Cardiac muscle cell (in vitro differentiated cells and primary cell): ENCODE data around the gene LAD1. TPM values are rescaled to one million over a fixed set of nuclear protein-coding genes. Genes with fewer than 3 reads are reported as not detected.

Source experiments
- DNase-seq, 2 donors: peaks; one replicate each; pipeline versions ENCODE4 v3.0.0 to v3.0.0-alpha.2; 2010 to 2017; ENCODE audit warnings: low read depth in 1 of 2, low spot score in 1 of 2
- H3K27ac ChIP-seq: fragments of 200-600 bp; sonication (generic); 2 replicates; pipeline ENCODE4 v1.5.1; 2016
- H3K27me3 ChIP-seq: fragments of 200-600 bp; sonication (generic); 2 replicates; pipeline ENCODE4 v1.6.0; 2016; ENCODE audit warnings: control low read depth
- H3K36me3 ChIP-seq: fragments of 200-600 bp; sonication (generic); 2 replicates; pipeline ENCODE4 v1.5.1; 2016; ENCODE audit warnings: control low read depth
- H3K4me1 ChIP-seq: fragments of 200-600 bp; sonication (generic); 2 replicates; pipeline ENCODE4 v1.8.1; 2017; ENCODE audit warnings: low read depth, mild to moderate bottlenecking, mixed run types
- H3K4me3 ChIP-seq: fragments of 200-600 bp; sonication (generic); 2 replicates; pipeline ENCODE4 v1.5.1; 2016; ENCODE audit warnings: mild to moderate bottlenecking
- H3K9me3 ChIP-seq: fragments of 200-600 bp; sonication (generic); 2 replicates; pipeline ENCODE4 v1.5.1; 2017; ENCODE audit warnings: low read depth, mild to moderate bottlenecking, control low read depth
- CTCF ChIP-seq: IDR thresholded peaks from 2 replicates; pipeline ENCODE4 v1.5.1; 2012; ENCODE audit warnings: low read depth, mild to moderate bottlenecking, low read length
- polyA plus RNA-seq: library from polyadenylated mRNA; unstranded; fragments of >200 nt; fragmentation: Nextera tagmentation; extraction: Ambion mirVana; gene quantifications from 2 replicates; pipeline ENCODE4 v1.2.1, GENCODE V29; 2016
- total RNA-seq: library from RNA; depleted of rRNA; stranded (reverse); fragments of >200 nt; gene quantifications from 2 replicates; pipeline ENCODE4 v1.2.3, GENCODE V29; 2016

The LAD1 gene
- total and polyA plus RNA-seq, 2 experiments from 2014 or later, result 8.2 to 12.6 TPM

- Histone ChIP-seq H3K4me3 (no peak overlapping the region), H3K9me3 (no peaks in the 10 kb centered on the region), H3K4me1 (peaks cover 3% of the 10 kb centered on the region), H3K27ac (no peak overlapping the region), H3K27me3 (no peaks in the 10 kb centered on the region), H3K36me3 (no peaks in the 10 kb centered on the region)
- peak; percentile 65 to 86 for DNase-seq
- peak; percentile 77 for TF ChIP-seq CTCF
Observed at GRCh38 chr1:201346337-201346939, 52.7 kb downstream of the LAD1 start.

GRCh38 chr1:201345081-201345355, 54.1 kb downstream of the LAD1 start:
- no peaks in the 10 kb centered on the region for H3K36me3 ChIP-seq
- H3K4me1 ChIP-seq, result peaks cover 3% of the 10 kb centered on the region
- no peaks in the 10 kb centered on the region for H3K27me3 ChIP-seq
- no peaks in the 10 kb centered on the region for H3K9me3 ChIP-seq
- no peak overlapping the region for H3K27ac ChIP-seq
- no peak for DNase-seq
- TF ChIP-seq CTCF, result no peak
- no peak overlapping the region for H3K4me3 ChIP-seq

- Histone ChIP-seq H3K4me3 (no peak overlapping the region), H3K27ac (no peak overlapping the region), H3K36me3 (no peaks in the 10 kb centered on the region), H3K9me3 (no peaks in the 10 kb centered on the region), H3K4me1 (peaks cover 3% of the 10 kb centered on the region), H3K27me3 (no peaks in the 10 kb centered on the region)
- no peak for TF ChIP-seq CTCF
- DNase-seq, result no peak
Observed at GRCh38 chr1:201344206-201345080, 54.7 kb downstream of the LAD1 start.

GRCh38 chr1:201341377-201341776, 57.7 kb downstream of the LAD1 start:
- H3K27me3 ChIP-seq, result no peaks in the 10 kb centered on the region
- no peak overlapping the region for H3K4me3 ChIP-seq
- no peak for TF ChIP-seq CTCF
- DNase-seq, result no peak
- H3K9me3 ChIP-seq, result no peaks in the 10 kb centered on the region
- no peaks in the 10 kb centered on the region for H3K36me3 ChIP-seq
- no peak overlapping the region for H3K27ac ChIP-seq
- no peaks in the 10 kb centered on the region for H3K4me1 ChIP-seq

GRCh38 chr1:201336711-201337450, 62.2 kb downstream of the LAD1 start:
- H3K4me1 ChIP-seq, result no peaks in the 10 kb centered on the region
- H3K9me3 ChIP-seq, result no peaks in the 10 kb centered on the region
- H3K27me3 ChIP-seq, result no peaks in the 10 kb centered on the region
- no peaks in the 10 kb centered on the region for H3K36me3 ChIP-seq
- no peak for DNase-seq
- H3K4me3 ChIP-seq, result no peak overlapping the region
- no peak for TF ChIP-seq CTCF
- H3K27ac ChIP-seq, result no peak overlapping the region
